ENCODE results near the gene AVPR1B.

AVPR1B gene

DNA sequence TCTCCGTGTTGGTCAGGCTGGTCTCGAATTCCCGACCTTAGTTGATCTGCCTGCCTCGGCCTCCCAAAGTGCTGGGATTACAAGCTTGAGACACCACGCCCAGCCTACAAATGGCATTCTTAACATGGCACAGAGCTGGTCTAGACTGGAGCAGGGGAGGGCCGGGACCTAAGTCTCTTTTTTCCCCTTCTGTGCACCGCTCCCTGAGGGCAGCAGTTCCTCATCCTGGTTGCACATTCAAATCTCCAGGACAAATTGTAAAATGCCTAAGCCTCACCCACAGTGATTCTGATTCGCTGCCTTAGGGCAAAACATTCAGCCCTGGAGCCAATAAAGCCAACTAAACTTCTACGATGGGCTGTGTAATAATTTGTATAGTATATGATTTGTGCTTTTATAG, 10.1 kb upstream of the AVPR1B start:
- Histone ChIP-seq H3K4me1 (ENCODE audit: insufficient read depth, low read length) (no peaks in the 10 kb centered on the region), H3K27ac (ENCODE audit: low read depth, low read length) (no peak overlapping the region), H3K27me3 (ENCODE audit: insufficient read depth, low read length) (no peaks in the 10 kb centered on the region; the same call in 1 of the 2 replicates), H3K9ac (ENCODE audit: low read depth, low read length) (no peak overlapping the region), H3K36me3 (ENCODE audit: insufficient read depth, low read length) (no peaks in the 10 kb centered on the region), H3K9me3 (ENCODE audit: insufficient read depth, low read depth, low read length) (peaks cover 2% of the 10 kb centered on the region; the same call in 1 of the 2 replicates), H3K4me3 (ENCODE audit: low read length) (no peak overlapping the region)
- 96% methylated on average over 9 of the region's 9 CpGs for WGBS

GRCh38 chr1:206125346-206125745, 8.2 kb upstream of the AVPR1B start:
- Histone ChIP-seq H3K36me3 (ENCODE audit: insufficient read depth, low read length) (no peaks in the 10 kb centered on the region), H3K4me1 (ENCODE audit: insufficient read depth, low read length) (no peaks in the 10 kb centered on the region), H3K9ac (ENCODE audit: low read depth, low read length) (no peak overlapping the region), H3K4me3 (ENCODE audit: low read length) (no peak overlapping the region), H3K27ac (ENCODE audit: low read depth, low read length) (no peak overlapping the region), H3K9me3 (ENCODE audit: insufficient read depth, low read depth, low read length) (peaks cover 14% of the 10 kb centered on the region; the same call in 1 of the 2 replicates), H3K27me3 (ENCODE audit: insufficient read depth, low read length) (no peaks in the 10 kb centered on the region; the same call in 1 of the 2 replicates)
- no CpG with 5 or more reads among the region's 1 CpG for WGBS

DNA sequence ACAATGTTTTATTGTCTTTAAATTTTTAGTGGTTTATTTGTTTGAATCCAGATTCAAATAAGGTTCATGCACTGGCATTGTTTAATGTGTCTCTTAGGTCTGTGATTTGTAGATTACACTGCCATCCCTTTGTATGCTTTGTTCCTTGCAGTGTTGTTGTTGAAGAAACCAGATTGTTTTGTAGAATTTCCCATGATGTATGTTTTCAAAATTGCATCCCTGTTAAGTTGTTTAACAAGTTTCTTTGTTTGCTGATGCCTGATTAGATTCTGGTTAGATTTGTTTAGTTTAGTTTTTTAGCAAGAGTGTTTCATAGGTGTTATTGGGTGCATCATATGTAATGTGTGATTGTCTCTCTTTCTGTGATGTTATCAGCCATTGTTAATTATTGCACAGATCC, 5.5 kb upstream of the AVPR1B start:
- Histone ChIP-seq H3K4me3 (ENCODE audit: low read length) (no peak overlapping the region), H3K4me1 (ENCODE audit: insufficient read depth, low read length) (0 out of 2 replicates have a peak, but pooled peaks cover 3% of the 10 kb centered on the region), H3K9me3 (ENCODE audit: insufficient read depth, low read depth, low read length) (peaks cover 14% of the 10 kb centered on the region; the same call in 1 of the 2 replicates), H3K27me3 (ENCODE audit: insufficient read depth, low read length) (peaks cover 17% of the 10 kb centered on the region), H3K27ac (ENCODE audit: low read depth, low read length) (no peak overlapping the region), H3K9ac (ENCODE audit: low read depth, low read length) (no peak overlapping the region), H3K36me3 (ENCODE audit: insufficient read depth, low read length) (no peaks in the 10 kb centered on the region)

DNA sequence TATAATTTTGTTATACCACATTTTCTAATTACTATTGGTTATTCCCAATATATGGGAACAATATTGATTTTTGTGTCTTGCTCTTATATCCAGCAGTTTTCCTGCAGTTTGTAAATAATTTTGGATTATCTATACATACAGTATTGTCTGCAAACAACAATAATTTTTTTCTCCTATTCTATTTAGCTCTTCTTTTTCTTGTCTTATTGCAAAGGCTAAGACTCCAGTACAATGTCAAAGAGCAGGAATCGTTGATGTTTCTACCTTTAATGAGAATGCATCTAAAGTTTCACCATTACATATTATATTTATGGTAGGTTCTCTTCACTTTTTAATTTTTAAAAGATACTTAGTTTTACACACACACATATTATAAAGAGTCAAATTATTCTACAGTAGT, 4.1 kb upstream of the AVPR1B start:
- 100% methylated on average over 1 of the region's 1 CpG for WGBS
- peaks cover 31% of the 10 kb centered on the region for H3K27me3 ChIP-seq (ENCODE audit: insufficient read depth, low read length)
- no peak overlapping the region for H3K4me3 ChIP-seq (ENCODE audit: low read length)
- H3K36me3 ChIP-seq (ENCODE audit: insufficient read depth, low read length): no peaks in the 10 kb centered on the region
- H3K9me3 ChIP-seq (ENCODE audit: insufficient read depth, low read depth, low read length): peaks cover 14% of the 10 kb centered on the region; the same call in 1 of the 2 replicates
- no peak overlapping the region for H3K9ac ChIP-seq (ENCODE audit: low read depth, low read length)
- no peak overlapping the region for H3K27ac ChIP-seq (ENCODE audit: low read depth, low read length)
- 0 out of 2 replicates have a peak, but pooled peaks cover 4% of the 10 kb centered on the region for H3K4me1 ChIP-seq (ENCODE audit: insufficient read depth, low read length)

GRCh38 chr1:206120406-206120805, 3.2 kb upstream of the AVPR1B start:
- H3K9me3 ChIP-seq (ENCODE audit: insufficient read depth, low read depth, low read length): peaks cover 14% of the 10 kb centered on the region; the same call in 1 of the 2 replicates
- no peaks in the 10 kb centered on the region for H3K36me3 ChIP-seq (ENCODE audit: insufficient read depth, low read length)
- H3K27ac ChIP-seq (ENCODE audit: low read depth, low read length): no peak overlapping the region
- no peak overlapping the region for H3K4me3 ChIP-seq (ENCODE audit: low read length)
- no peak overlapping the region for H3K9ac ChIP-seq (ENCODE audit: low read depth, low read length)
- peaks cover 35% of the 10 kb centered on the region for H3K27me3 ChIP-seq (ENCODE audit: insufficient read depth, low read length)
- 0 out of 2 replicates have a peak, but pooled peaks cover 4% of the 10 kb centered on the region for H3K4me1 ChIP-seq (ENCODE audit: insufficient read depth, low read length)

DNA sequence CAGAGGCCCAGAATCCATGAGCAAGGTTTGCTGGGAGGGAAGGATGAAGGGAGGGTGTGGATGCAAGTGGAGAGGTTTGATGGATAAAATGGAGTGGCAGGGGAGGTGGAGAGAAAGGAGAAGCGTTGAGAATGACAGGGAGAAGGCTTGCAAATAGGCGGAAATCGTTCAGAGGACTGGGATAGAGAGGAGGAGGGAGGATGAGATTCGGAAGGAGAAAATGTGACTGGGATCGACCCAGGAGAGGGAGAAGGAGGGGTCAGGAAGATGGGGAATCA, 376 bp downstream of the AVPR1B start:
- Histone ChIP-seq H3K27me3 (ENCODE audit: insufficient read depth, low read length) (peaks cover 39% of the 10 kb centered on the region), H3K9ac (ENCODE audit: low read depth, low read length) (no peak overlapping the region), H3K4me1 (ENCODE audit: insufficient read depth, low read length) (0 out of 2 replicates have a peak, but pooled peaks cover 4% of the 10 kb centered on the region), H3K9me3 (ENCODE audit: insufficient read depth, low read depth, low read length) (peaks cover 11% of the 10 kb centered on the region; the same call in 1 of the 2 replicates), H3K36me3 (ENCODE audit: insufficient read depth, low read length) (no peaks in the 10 kb centered on the region), H3K4me3 (ENCODE audit: low read length) (peak overlapping the region; percentile 60), H3K27ac (ENCODE audit: low read depth, low read length) (no peak overlapping the region)
- 14% methylated on average over 5 of the region's 5 CpGs for WGBS

- H3K27ac ChIP-seq (ENCODE audit: low read depth, low read length): no peak overlapping the region
- H3K36me3 ChIP-seq (ENCODE audit: insufficient read depth, low read length): no peaks in the 10 kb centered on the region
- 93% methylated on average over 25 of the region's 25 CpGs for WGBS
- H3K4me3 ChIP-seq (ENCODE audit: low read length): peak overlapping the region; percentile 60
- H3K9me3 ChIP-seq (ENCODE audit: insufficient read depth, low read depth, low read length): peaks cover 8% of the 10 kb centered on the region; the same call in 1 of the 2 replicates
- H3K27me3 ChIP-seq (ENCODE audit: insufficient read depth, low read length): peaks cover 39% of the 10 kb centered on the region
- H3K4me1 ChIP-seq (ENCODE audit: insufficient read depth, low read length): 0 out of 2 replicates have a peak, but pooled peaks cover 4% of the 10 kb centered on the region
- H3K9ac ChIP-seq (ENCODE audit: low read depth, low read length): no peak overlapping the region
Observed at GRCh38 chr1:206116191-206116872, 856 bp downstream of the AVPR1B start.

GRCh38 chr1:206115791-206116190, 1.4 kb downstream of the AVPR1B start:
- H3K27me3 ChIP-seq (ENCODE audit: insufficient read depth, low read length): peaks cover 39% of the 10 kb centered on the region
- WGBS: 97% methylated on average over 8 of the region's 8 CpGs

GRCh38 chr1:206114692-206115640, 2.2 kb downstream of the AVPR1B start:
- no peak overlapping the region for H3K27ac ChIP-seq (ENCODE audit: low read depth, low read length)
- no peak overlapping the region for H3K9ac ChIP-seq (ENCODE audit: low read depth, low read length)
- 84% methylated on average over 6 of the region's 6 CpGs for WGBS
- no peaks in the 10 kb centered on the region for H3K9me3 ChIP-seq (ENCODE audit: insufficient read depth, low read depth, low read length)
- 0 out of 2 replicates have a peak, but pooled peaks cover 4% of the 10 kb centered on the region for H3K4me1 ChIP-seq (ENCODE audit: insufficient read depth, low read length)
- no peaks in the 10 kb centered on the region for H3K36me3 ChIP-seq (ENCODE audit: insufficient read depth, low read length)
- H3K27me3 ChIP-seq (ENCODE audit: insufficient read depth, low read length): peaks cover 39% of the 10 kb centered on the region
- no peak overlapping the region for H3K4me3 ChIP-seq (ENCODE audit: low read length)

More at GRCh38 chr1:206115791-206116190, 1.4 kb downstream of the AVPR1B start:
- H3K9me3 ChIP-seq (ENCODE audit: insufficient read depth, low read depth, low read length): peaks cover 2% of the 10 kb centered on the region; the same call in 1 of the 2 replicates
- no peak overlapping the region for H3K9ac ChIP-seq (ENCODE audit: low read depth, low read length)
- 0 out of 2 replicates have a peak, but pooled peaks cover 4% of the 10 kb centered on the region for H3K4me1 ChIP-seq (ENCODE audit: insufficient read depth, low read length)
- no peak overlapping the region for H3K27ac ChIP-seq (ENCODE audit: low read depth, low read length)
- H3K36me3 ChIP-seq (ENCODE audit: insufficient read depth, low read length): no peaks in the 10 kb centered on the region
- H3K4me3 ChIP-seq (ENCODE audit: low read length): no peak overlapping the region

DNA sequence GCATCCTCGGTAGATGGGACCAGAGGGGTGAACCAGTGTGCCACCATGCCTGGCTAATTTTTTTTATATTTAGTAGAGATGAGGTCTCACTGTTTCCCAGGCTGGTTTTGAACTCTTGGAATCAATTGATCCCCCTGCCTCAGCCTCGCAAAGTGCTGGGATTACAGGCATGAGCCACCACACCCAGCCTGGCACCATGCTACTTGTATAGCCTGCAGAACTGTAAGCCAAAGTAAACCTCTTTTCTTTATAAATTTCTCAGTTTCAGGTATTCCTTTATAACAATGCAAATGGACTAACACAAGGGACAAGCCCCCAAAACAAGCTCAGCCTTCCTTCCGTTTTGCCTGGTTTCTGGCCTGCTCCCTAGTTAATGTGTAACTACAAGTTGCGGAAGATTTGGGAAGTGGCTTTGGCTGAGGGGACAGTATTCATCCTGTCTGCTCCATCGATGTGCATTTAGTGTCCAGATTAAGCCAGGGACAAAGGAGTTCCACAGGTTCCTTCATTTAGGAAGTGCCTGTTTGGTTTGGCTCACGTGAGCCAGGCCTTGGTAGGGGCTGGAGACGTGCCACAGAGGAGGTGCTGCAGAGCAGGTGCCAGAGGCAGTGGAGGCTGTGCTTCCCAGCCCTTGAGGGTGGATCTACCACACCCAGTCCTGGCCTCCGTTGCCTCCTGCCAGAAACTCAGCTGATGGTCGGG, 4.4 kb downstream of the AVPR1B start:
- H3K27ac ChIP-seq (ENCODE audit: low read depth, low read length): no peak overlapping the region
- peaks cover 22% of the 10 kb centered on the region for H3K27me3 ChIP-seq (ENCODE audit: insufficient read depth, low read length)
- WGBS: 85% methylated on average over 9 of the region's 9 CpGs
- 0 out of 2 replicates have a peak, but pooled peaks cover 1% of the 10 kb centered on the region for H3K4me1 ChIP-seq (ENCODE audit: insufficient read depth, low read length)
- no peak overlapping the region for H3K4me3 ChIP-seq (ENCODE audit: low read length)
- H3K9me3 ChIP-seq (ENCODE audit: insufficient read depth, low read depth, low read length): no peaks in the 10 kb centered on the region
- H3K9ac ChIP-seq (ENCODE audit: low read depth, low read length): no peak overlapping the region
- H3K36me3 ChIP-seq (ENCODE audit: insufficient read depth, low read length): no peaks in the 10 kb centered on the region
